ENCODE results near the gene C1QTNF1. TPM values are rescaled to one million over a fixed set of nuclear protein-coding genes. Genes with fewer than 3 reads are reported as not detected.
"Not testable (repeated sequence)": the region's sequence is repeated elsewhere in the genome, so short reads cannot be mapped to it uniquely, and the experiment has no call there.

Gene C1QTNF1
- total RNA-seq, 1 donor from 2014 or later = 15.8 TPM

GRCh38 chr17:79026376-79027273 is 2.7 kb downstream of the C1QTNF1 start:
- DNase-seq = peak; percentile 39

DNA sequence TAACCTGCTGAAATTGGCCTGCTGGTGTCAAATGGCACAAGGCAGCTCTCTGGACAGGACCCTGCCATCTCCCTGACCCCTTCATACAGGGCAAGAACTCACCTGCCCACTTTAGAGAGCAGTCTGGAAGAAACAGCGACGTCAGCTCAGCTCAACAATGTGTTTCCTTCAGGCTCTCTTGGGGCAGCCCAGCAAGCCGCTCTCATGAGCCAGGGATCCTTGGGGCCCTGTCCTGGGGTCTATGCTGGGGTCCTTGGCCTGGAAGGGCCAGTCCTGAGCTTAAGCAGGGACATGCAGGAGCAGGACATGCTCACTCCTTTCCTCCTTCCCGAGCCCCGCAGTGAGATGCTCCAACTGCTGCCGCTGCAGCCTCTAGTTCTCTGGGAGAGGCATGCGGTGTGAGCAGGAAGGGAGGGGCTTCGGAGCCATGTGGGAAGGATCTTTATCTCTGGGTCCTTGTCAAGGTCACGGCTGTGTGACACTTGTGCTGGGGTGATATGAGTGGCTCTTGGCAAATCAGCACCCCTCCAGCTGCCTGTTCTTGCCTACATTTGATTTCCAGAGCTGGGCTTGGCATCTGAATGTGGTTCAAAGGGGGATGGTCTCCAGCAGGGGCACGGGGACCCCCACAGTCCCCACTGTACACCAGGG is 3.4 kb downstream of the C1QTNF1 start:
- no peak for DNase-seq

DNA sequence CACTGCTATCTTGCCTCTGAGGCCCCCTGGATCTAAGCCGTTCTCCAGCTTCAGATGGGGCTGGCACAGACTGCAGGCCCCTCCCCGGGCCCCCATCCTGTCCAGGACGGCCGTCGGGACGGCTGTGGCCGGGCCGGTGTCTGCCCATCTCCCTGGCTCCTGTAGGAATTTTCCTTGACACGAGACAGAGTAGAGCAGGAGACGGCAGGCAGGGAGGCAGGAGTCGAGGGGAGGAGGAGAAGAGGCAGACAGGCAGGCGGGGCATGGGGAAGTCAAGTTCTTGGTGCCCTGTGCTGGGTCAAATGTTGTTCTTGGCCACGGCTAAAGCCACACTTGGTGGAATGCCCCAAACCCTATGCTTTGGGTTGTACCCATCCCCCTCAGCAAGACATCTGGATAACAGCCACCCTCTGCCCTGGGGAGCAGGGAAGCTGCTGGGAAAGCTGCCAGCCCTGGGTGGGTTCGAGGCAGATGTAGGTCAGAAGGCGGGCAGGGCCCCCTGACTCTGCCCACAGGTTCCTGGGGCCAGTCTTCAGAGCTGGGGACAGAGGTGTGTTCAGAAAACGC is 4.0 kb downstream of the C1QTNF1 start:
- no peak for DNase-seq

DNA sequence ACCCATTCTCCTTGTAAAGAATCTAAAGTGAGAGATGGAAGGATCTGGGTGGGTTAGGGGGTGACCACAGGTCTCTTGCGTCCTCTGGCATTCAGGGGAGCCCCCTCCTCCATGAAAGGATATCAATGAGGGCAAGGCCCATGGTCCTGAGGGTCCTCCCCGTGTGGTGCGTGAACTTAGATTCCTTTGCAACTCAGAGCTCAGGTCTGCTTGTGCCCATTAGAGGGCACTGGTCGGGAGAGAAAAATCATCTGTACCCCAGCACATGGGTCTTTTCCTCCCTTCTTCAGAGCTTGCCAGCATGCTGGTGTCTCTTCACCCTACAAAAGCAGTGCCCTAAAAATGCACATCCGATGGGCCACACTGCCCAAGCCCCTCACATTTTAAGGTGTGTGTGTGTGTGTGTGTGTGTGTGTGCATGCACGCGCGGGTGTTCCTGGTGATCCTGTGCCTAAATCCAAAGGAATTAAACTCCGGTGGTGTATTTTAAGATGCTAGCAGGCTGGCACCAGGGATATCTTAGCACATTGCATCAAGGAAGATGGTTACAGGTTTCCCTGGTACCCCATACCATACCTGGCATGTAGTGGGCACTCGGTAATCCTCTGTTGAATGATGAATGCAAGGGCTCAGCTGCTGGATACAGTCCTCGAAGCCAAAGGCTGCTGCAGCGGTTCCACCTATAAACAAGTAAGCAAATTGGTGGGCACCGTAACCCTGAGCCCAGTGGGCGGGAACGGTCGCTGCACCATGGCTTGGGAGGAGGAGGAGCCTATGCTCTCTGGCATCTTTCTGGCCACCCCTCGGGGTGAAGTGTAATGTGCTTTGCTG is 4.7 kb downstream of the C1QTNF1 start:
- DNase-seq = no peak

GRCh38 chr17:79029327-79030009 is 5.5 kb downstream of the C1QTNF1 start:
- no peak for DNase-seq

GRCh38 chr17:79030636-79031035 is 6.7 kb downstream of the C1QTNF1 start:
- DNase-seq = not testable (repeated sequence)

- peak; percentile 31 for DNase-seq
These were observed 8.3 kb downstream of the C1QTNF1 start for GRCh38 chr17:79031996-79032875.

- DNase-seq = peak; percentile 23
These were observed 9.2 kb downstream of the C1QTNF1 start for GRCh38 chr17:79033046-79033616.

GRCh38 chr17:79033741-79034501 is 10.0 kb downstream of the C1QTNF1 start:
- no peak for DNase-seq

DNA sequence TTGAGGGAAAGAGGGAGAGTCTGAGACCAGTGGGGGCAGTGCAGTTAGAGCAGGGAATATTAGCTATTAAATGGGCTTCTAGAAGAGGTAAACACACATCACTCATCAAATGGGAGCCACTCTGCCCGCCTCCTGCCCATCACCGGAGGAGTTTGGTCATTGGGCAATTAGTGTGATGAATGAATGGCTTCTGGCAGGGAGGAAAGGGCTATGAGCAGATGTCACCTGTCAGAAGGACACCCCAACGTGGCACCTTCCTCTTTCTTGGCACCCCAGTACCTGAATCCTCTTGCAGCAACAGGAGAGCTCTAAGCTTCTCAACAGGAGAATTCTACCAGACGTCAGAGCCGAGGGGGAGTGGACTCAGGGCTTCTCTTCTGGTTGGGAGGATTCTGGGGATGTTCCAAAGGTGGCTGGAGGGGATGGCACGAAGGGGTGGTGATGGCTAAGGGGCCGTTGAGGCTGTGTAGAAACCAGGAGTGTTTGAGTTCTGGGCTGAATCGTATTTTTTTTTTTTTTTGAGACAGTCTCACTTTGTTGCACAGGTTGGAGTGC is 11.0 kb downstream of the C1QTNF1 start:
- DNase-seq = no peak

DNA sequence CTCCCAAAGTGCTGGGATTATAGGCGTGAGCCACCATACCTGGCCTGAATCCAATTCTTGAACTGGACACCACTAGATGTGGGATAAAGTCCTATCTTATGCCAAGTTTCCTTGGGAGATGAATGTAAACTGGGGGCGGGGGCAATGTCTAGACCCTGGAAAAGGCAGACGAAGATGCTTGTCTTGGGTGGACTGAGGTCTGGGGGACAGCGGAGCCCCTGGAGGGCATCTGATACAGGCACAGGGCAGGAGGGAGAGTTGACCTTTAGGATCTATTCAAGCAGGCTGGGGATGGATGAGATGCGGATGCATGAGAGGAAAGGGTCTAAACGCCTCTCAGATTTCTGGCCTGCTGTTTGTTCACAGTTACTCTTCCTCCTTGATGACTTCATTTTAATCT is 11.7 kb downstream of the C1QTNF1 start:
- DNase-seq = no peak

DNA sequence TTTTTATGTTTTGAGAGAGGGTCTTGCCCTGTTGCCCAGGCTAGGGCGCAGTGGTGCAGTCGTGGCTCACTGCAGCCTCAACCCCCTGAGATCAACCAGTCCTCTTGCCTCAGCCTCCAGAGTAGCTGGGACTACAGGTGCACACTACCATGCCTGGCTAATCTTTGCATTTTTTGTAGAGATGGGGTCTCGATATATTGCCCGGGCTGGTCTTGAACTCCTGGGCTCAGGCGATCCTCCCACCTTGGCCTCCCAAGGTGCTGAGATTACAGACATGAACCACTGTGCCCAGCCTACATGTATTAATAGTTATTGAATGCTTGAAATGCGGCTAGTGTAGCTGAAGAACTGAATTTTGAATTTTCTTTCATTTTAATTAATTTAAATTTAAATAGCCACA is 12.2 kb downstream of the C1QTNF1 start:
- DNase-seq = no peak

DNA sequence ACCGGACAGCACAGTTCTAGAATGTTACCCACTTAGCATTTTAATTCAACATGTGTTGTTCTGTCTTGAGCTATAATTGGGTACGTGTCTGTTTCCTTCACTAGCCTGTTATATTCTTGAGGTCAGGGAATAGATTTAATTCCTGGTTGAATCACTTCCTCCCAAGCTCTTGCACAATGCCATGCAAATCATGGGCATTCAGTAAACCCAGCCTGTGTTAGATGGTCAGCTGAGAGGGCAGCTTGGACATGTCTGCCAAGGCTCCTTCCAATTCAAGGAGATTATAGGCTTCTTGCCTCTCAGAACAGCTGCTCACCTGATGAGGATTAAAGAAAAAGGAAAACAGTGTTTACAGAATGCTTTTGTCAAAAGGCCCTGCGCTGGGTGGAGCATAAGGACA is 12.6 kb downstream of the C1QTNF1 start:
- DNase-seq = no peak

DNA sequence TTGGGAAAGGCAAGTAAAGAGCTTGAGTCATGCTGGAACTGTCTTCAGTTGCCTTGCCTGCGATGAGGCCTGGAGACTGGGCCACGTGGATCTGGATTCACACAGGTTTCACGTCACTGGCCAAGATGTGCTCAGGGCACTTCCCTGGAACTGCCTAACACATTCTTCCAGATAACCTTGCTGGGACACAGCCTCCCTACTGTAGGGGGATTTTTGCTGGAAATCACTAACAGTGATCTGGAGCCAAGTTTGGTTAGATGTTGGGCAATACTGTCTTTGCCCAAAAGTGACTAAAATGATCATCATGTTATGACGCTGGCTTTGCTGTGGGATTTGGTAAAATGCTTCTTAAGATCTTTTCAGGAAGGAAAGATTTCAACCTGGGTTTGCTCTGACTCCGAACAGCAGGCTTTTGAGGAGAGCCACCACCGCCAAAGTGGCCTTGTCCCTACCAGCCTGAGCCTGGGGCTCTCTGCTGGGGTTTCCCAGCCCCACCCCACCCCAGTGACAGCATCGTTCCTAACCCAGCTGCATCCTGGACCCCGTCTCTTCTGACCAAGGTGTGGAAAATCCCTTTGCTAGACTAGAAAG is 14.7 kb downstream of the C1QTNF1 start:
- DNase-seq = no peak

DNA sequence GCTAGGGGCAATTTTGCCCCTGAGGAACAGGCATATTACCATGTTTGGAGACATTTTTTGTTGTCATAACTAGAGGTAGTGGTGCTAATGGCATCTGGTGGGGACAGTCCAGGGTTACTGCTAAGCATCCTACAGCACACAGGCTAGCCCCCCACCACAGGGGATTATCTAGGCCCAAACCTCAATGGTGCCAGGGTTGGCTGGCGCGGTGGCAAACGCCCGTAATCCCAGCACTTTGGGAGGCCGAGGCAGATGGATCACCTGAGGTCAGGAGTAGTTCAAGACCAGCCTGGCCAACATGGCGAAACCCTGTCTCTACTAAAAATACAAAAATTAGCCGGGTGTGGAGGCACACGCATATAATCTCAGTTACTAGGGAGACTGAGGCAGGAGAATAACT is 15.2 kb downstream of the C1QTNF1 start:
- no peak for DNase-seq

DNA sequence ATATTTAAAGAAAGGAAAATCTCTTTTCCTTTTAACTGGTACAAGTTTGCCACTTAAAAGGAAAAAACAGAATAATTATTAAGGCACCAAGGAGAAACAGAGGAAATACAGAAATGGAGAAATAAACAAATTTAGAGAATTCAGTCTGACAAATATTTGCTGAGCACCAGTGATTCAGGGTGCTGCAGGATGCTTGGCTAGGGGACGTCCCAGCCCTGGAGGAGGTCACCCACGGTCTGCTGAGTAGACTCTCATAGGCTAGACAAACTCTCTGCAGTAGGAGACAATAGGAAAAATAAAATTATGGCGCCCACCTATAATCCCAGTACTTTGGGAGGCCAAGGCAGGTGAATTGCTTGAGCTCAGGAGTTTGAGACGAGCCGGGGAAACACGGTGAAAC is 15.9 kb downstream of the C1QTNF1 start:
- DNase-seq = no peak

- DNase-seq = no peak
These were observed 17.1 kb downstream of the C1QTNF1 start for GRCh38 chr17:79041041-79041570.

- DNase-seq = no peak
These were observed 17.9 kb downstream of the C1QTNF1 start for GRCh38 chr17:79041723-79042420.
